Activated CD8-positive, alpha-beta T cell treated with anti-CD3 and anti-CD28 coated beads for 36 hours (primary cell): ENCODE data around the gene BHLHE40. TPM values are rescaled to one million over a fixed set of nuclear protein-coding genes. Genes with fewer than 3 reads are reported as not detected.
"Not testable (repeated sequence)": the region's sequence is repeated elsewhere in the genome, so short reads cannot be mapped to it uniquely, and the experiment has no call there.

Source experiments
- ATAC-seq: fragments of 200-7000 bp; cut with Tn5 transposase; one replicate; pipeline ENCODE4 v1.10.0; 2021; ENCODE audit warnings: mild to moderate bottlenecking, moderate library complexity
- CTCF ChIA-PET: fragments of 350-600 bp; sonication (Branson Sonifier 250); formaldehyde crosslinking; loops from one replicate; lab custom pipeline; 2021; ENCODE audit warnings: antibody characterized with exemption; lab: Charles Lee
- POLR2A ChIA-PET: fragments of 350-600 bp; sonication (Branson Sonifier 250); formaldehyde crosslinking; loops from one replicate; lab custom pipeline; 2021; ENCODE audit warnings: antibody characterized with exemption; lab: Charles Lee
- DNase-seq: peaks from one replicate; pipeline ENCODE4 v3.0.0-alpha.2; 2020
- H3K27ac Mint-ChIP-seq: one replicate; pipeline ENCODE4 v1.8.0; 2021; ENCODE audit warnings: mild to moderate bottlenecking, mixed read lengths
- H3K27me3 Mint-ChIP-seq: one replicate; pipeline ENCODE4 v1.8.0; 2021; ENCODE audit warnings: mixed read lengths
- H3K36me3 Mint-ChIP-seq: one replicate; pipeline ENCODE4 v1.8.0; 2021; ENCODE audit warnings: low read depth, mixed read lengths
- H3K4me1 Mint-ChIP-seq: one replicate; pipeline ENCODE4 v1.8.0; 2021; ENCODE audit warnings: low read depth, mixed read lengths
- H3K4me3 Mint-ChIP-seq: one replicate; pipeline ENCODE4 v1.8.0; 2021; ENCODE audit warnings: mild to moderate bottlenecking, moderate library complexity, mixed read lengths
- H3K9me3 Mint-ChIP-seq: one replicate; pipeline ENCODE4 v1.8.0; 2021; ENCODE audit warnings: mixed read lengths
- CTCF ChIP-seq: fragments of 200-600 bp; IDR thresholded peaks from one replicate; pipeline ENCODE4 v1.8.0; 2022; ENCODE audit warnings: antibody characterized with exemption, mild to moderate bottlenecking
- intact Hi-C: fragments of 100-400 bp; cut with micrococcal nuclease; formaldehyde crosslinking; loops from one replicate; pipeline ENCODE4 v1.10.0; 2022
- total RNA-seq, 2 experiments: library from RNA; stranded (reverse); gene quantifications; one replicate each; pipeline ENCODE4 v1.2.3, GENCODE V29; 2021

The BHLHE40 gene
- total RNA-seq, 2 experiments from 2014 or later: 456 to 470 TPM

- no peak for TF ChIP-seq CTCF
- H3K4me3 Mint-ChIP-seq: no peak overlapping the region
- peaks cover 14% of the 10 kb centered on the region for H3K36me3 Mint-ChIP-seq
- H3K27ac Mint-ChIP-seq: no peak overlapping the region
- CTCF ChIA-PET: interaction anchor here (3.1 kb wide), 1 partner anchor 12 kb away, joined by 7 read pairs; no protein-coding TSS in a partner anchor
- no peaks in the 10 kb centered on the region for H3K27me3 Mint-ChIP-seq
- intact Hi-C loops: no loop called here
- H3K9me3 Mint-ChIP-seq: peaks cover 28% of the 10 kb centered on the region
- no peak for ATAC-seq
- DNase-seq: no peak
- peaks cover 18% of the 10 kb centered on the region for H3K4me1 Mint-ChIP-seq
- POLR2A ChIA-PET: no interaction called here
Measured at GRCh38 chr3:4963669-4964570, 15.3 kb upstream of the BHLHE40 start.

GRCh38 chr3:4966006-4966405 is 13.2 kb upstream of the BHLHE40 start:
- CTCF ChIA-PET: interaction anchor here (1.3 kb wide), 1 partner anchor 254 kb away, joined by 3 read pairs; no protein-coding TSS in a partner anchor
- Mint-ChIP-seq H3K4me1 (peaks cover 18% of the 10 kb centered on the region), H3K9me3 (peaks cover 32% of the 10 kb centered on the region), H3K36me3 (peaks cover 15% of the 10 kb centered on the region), H3K27ac (peak overlapping the region; percentile 42)
- intact Hi-C loops, H3K27me3 Mint-ChIP-seq, H3K4me3 Mint-ChIP-seq: not testable (repeated sequence)
- DNase-seq: peak; percentile 47
- ATAC-seq: peak; percentile 34
- POLR2A ChIA-PET: interaction anchor here (1.0 kb wide), 1 partner anchor 11 kb away, joined by 3 read pairs; no protein-coding TSS in a partner anchor

GRCh38 chr3:4967683-4968082 is 11.6 kb upstream of the BHLHE40 start:
- H3K27ac Mint-ChIP-seq, intact Hi-C loops, ATAC-seq, DNase-seq, H3K27me3 Mint-ChIP-seq, CTCF ChIA-PET, H3K4me3 Mint-ChIP-seq: not testable (repeated sequence)
- Mint-ChIP-seq H3K36me3 (peaks cover 15% of the 10 kb centered on the region), H3K4me1 (peaks cover 18% of the 10 kb centered on the region), H3K9me3 (peaks cover 35% of the 10 kb centered on the region)
- POLR2A ChIA-PET: interaction anchor here (0.7 kb wide), 1 partner anchor 260 kb away, joined by 3 read pairs; no protein-coding TSS in a partner anchor

GRCh38 chr3:4971437-4971836 is 7.8 kb upstream of the BHLHE40 start:
- intact Hi-C loops, POLR2A ChIA-PET, H3K27ac Mint-ChIP-seq, H3K4me3 Mint-ChIP-seq, ATAC-seq, CTCF ChIA-PET, DNase-seq, H3K27me3 Mint-ChIP-seq: not testable (repeated sequence)
- H3K36me3 Mint-ChIP-seq: peaks cover 16% of the 10 kb centered on the region
- H3K9me3 Mint-ChIP-seq: peaks cover 31% of the 10 kb centered on the region
- H3K4me1 Mint-ChIP-seq: peaks cover 24% of the 10 kb centered on the region

GRCh38 chr3:4971838-4972237 is 7.4 kb upstream of the BHLHE40 start:
- ChIA-PET POLR2A (interaction anchor here (0.6 to 1.7 kb wide), 2 partner anchors 120 to 137 kb away, joined by 3 to 4 read pairs; no protein-coding TSS in a partner anchor), CTCF (interaction anchor here (3.0 kb wide), 1 partner anchor 261 kb away, joined by 13 read pairs; no protein-coding TSS in a partner anchor)
- DNase-seq: no peak
- intact Hi-C loops: no loop called here
- Mint-ChIP-seq H3K4me1 (peaks cover 25% of the 10 kb centered on the region), H3K9me3 (peaks cover 27% of the 10 kb centered on the region), H3K36me3 (peaks cover 12% of the 10 kb centered on the region), H3K4me3 (no peak overlapping the region), H3K27me3 (no peaks in the 10 kb centered on the region), H3K27ac (no peak overlapping the region)
- no peak for ATAC-seq
- no peak for TF ChIP-seq CTCF
